Measurements from ENCODE around the gene CD300LD. TPM values are rescaled to one million over a fixed set of nuclear protein-coding genes. Genes with fewer than 3 reads are reported as not detected.

CD300LD gene
- total RNA-seq, 1 experiment from 2014 or later, result not detected

DNA sequence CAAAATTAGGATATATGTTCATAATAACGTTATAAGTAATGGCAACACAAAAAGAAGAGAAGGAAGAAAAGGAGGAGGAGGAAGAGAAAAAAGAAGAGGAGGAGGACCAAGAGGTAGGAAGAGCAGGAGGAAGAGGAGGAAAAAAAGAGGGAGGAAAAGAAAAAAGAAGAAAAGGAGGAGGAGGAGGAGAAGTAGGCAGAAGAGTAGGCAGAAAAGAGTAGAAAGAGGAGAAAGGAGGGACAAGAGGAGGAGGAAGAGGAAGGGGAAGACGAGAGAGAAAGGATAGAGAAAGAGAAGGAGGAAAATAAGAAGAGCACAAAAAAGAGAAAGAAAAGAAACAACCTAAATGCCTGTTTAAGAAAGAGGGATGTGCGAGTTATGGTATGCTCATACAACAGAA lies 55.2 kb downstream of the CD300LD start:
- intact Hi-C loops (cut with micrococcal nuclease; ENCODE audit: unreplicated experiment), result no loop called here
- no peaks in the 10 kb centered on the region; the same call in 1 of the 2 replicates for H3K4me1 ChIP-seq (ENCODE audit: control insufficient read depth, insufficient read depth, low read length)
- H3K36me3 ChIP-seq (ENCODE audit: control insufficient read depth, insufficient read depth, low read length), result no peaks in the 10 kb centered on the region
- H3K9me3 ChIP-seq (ENCODE audit: control insufficient read depth, insufficient read depth, low read depth, low read length), result no peaks in the 10 kb centered on the region
- POLR2A ChIA-PET, result no interaction called here
- ATAC-seq (no peak), DNase-seq (ENCODE audit: low read depth, low spot score) (no peak)
- no peak overlapping the region for H3K27ac ChIP-seq (ENCODE audit: low read length)
- in situ Hi-C loops (cut with HindIII; ENCODE audit: low pct_unique_long_range_greater_than_20kb, low sequenced_read_pairs), result no loop called here
- peaks cover 22% of the 10 kb centered on the region for H3K27me3 ChIP-seq (ENCODE audit: control insufficient read depth, insufficient read depth, low read length)
- no TSS peak for BruUV-seq (replicated peaks)
- TF ChIP-seq TCF7L2 (IDR thresholded peaks at IDR 0.05; ENCODE audit: low read depth, low read length), result no peak
- TF ChIP-seq SIN3A (IDR thresholded peaks at IDR 0.05; ENCODE audit: borderline replicate concordance, insufficient read depth, low read depth, low read length), result no peak
- TF ChIP-seq POLR2AphosphoS5 (IDR thresholded peaks at IDR 0.05; ENCODE audit: low read depth, low read length), result no peak
- no peak for TF ChIP-seq REST (IDR thresholded peaks at IDR 0.05; ENCODE audit: insufficient read depth in 1 of 2, low read depth in 2 of 2, low read length in 1 of 2)
- TF ChIP-seq, protein P1, sequence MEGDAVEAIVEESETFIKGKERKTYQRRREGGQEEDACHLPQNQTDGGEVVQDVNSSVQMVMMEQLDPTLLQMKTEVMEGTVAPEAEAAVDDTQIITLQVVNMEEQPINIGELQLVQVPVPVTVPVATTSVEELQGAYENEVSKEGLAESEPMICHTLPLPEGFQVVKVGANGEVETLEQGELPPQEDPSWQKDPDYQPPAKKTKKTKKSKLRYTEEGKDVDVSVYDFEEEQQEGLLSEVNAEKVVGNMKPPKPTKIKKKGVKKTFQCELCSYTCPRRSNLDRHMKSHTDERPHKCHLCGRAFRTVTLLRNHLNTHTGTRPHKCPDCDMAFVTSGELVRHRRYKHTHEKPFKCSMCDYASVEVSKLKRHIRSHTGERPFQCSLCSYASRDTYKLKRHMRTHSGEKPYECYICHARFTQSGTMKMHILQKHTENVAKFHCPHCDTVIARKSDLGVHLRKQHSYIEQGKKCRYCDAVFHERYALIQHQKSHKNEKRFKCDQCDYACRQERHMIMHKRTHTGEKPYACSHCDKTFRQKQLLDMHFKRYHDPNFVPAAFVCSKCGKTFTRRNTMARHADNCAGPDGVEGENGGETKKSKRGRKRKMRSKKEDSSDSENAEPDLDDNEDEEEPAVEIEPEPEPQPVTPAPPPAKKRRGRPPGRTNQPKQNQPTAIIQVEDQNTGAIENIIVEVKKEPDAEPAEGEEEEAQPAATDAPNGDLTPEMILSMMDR (IDR thresholded peaks at IDR 0.05), result no peak
- CTCF ChIA-PET, result no interaction called here
- H3K4me3 ChIP-seq (ENCODE audit: low read depth in 2 of 2, low read length in 2 of 2), result no peak overlapping the region

- intact Hi-C loops (cut with micrococcal nuclease; ENCODE audit: unreplicated experiment) (loop anchor here (5.0 kb wide), 1 partner anchor 165 kb away; the partner anchor contains the start of gene GPR142), in situ Hi-C loops (cut with HindIII; ENCODE audit: low pct_unique_long_range_greater_than_20kb, low sequenced_read_pairs) (no loop called here)
- H3K36me3 ChIP-seq (ENCODE audit: control insufficient read depth, insufficient read depth, low read length), result no peaks in the 10 kb centered on the region
- no peak overlapping the region for H3K27ac ChIP-seq (ENCODE audit: low read length)
- H3K27me3 ChIP-seq (ENCODE audit: control insufficient read depth, insufficient read depth, low read length), result peaks cover 28% of the 10 kb centered on the region
- DNase-seq (ENCODE audit: low read depth, low spot score), result no peak
- H3K4me1 ChIP-seq (ENCODE audit: control insufficient read depth, insufficient read depth, low read length), result no peaks in the 10 kb centered on the region; the same call in 1 of the 2 replicates
- ATAC-seq, result peak; percentile 42; the same call in 1 of the 2 replicates
- no peaks in the 10 kb centered on the region for H3K9me3 ChIP-seq (ENCODE audit: control insufficient read depth, insufficient read depth, low read depth, low read length)
- BruUV-seq (replicated peaks), result no TSS peak
- H3K4me3 ChIP-seq (ENCODE audit: low read depth in 2 of 2, low read length in 2 of 2), result no peak overlapping the region
- ChIA-PET POLR2A (no interaction called here), CTCF (interaction anchor here (1.4 kb wide), 2 partner anchors 153 to 226 kb away, joined by 4 read pairs; no protein-coding TSS in a partner anchor)
- TF ChIP-seq REST (IDR thresholded peaks at IDR 0.05; ENCODE audit: insufficient read depth in 1 of 2, low read depth in 2 of 2, low read length in 1 of 2), result no peak
- no peak for TF ChIP-seq SIN3A (IDR thresholded peaks at IDR 0.05; ENCODE audit: borderline replicate concordance, insufficient read depth, low read depth, low read length)
- TF ChIP-seq TCF7L2 (IDR thresholded peaks at IDR 0.05; ENCODE audit: low read depth, low read length), result no peak
- TF ChIP-seq POLR2AphosphoS5 (IDR thresholded peaks at IDR 0.05; ENCODE audit: low read depth, low read length), result no peak
- TF ChIP-seq, protein P1 (IDR thresholded peaks at IDR 0.05), result no peak
Observed at GRCh38 chr17:74532115-74532514, 60.0 kb downstream of the CD300LD start.

Data from Panc1 (cell line).